GM12874 (cell line): ENCODE data around the gene HTR6.

ENCODE experiments used
- TF ChIP-seq, protein P1 (sequence below): IDR thresholded peaks from 2 replicates; pipeline ENCODE4 v1.5.1; 2011; ENCODE audit warnings: low read depth, mild to moderate bottlenecking, control low read depth, low read length, moderate library complexity; ENCODE audit not compliant: insufficient read depth

Gene HTR6

DNA sequence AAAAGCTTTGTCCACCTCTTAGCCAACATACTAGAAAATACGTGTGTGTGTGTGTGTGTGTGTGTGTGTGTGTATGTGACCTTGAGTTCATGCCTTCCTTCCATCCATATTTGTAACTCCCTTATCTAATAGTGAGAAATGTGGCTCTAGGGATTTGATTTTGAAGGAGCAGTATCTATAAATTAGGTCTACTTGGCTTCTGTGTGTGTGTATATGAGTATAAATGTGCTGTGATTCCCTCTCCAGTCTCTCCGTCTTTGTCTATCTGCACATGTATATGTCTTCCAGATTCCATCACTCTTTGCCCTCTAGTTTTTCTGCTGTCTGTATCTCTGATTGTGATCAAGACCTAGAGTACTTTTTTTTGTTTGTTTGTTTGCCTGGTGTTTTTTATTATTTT is 32.5 kb upstream of the HTR6 start:
- TF ChIP-seq, protein P1, sequence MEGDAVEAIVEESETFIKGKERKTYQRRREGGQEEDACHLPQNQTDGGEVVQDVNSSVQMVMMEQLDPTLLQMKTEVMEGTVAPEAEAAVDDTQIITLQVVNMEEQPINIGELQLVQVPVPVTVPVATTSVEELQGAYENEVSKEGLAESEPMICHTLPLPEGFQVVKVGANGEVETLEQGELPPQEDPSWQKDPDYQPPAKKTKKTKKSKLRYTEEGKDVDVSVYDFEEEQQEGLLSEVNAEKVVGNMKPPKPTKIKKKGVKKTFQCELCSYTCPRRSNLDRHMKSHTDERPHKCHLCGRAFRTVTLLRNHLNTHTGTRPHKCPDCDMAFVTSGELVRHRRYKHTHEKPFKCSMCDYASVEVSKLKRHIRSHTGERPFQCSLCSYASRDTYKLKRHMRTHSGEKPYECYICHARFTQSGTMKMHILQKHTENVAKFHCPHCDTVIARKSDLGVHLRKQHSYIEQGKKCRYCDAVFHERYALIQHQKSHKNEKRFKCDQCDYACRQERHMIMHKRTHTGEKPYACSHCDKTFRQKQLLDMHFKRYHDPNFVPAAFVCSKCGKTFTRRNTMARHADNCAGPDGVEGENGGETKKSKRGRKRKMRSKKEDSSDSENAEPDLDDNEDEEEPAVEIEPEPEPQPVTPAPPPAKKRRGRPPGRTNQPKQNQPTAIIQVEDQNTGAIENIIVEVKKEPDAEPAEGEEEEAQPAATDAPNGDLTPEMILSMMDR = no peak

GRCh38 chr1:19633106-19633505 is 31.6 kb upstream of the HTR6 start:
- TF ChIP-seq, protein P1 = no peak

DNA sequence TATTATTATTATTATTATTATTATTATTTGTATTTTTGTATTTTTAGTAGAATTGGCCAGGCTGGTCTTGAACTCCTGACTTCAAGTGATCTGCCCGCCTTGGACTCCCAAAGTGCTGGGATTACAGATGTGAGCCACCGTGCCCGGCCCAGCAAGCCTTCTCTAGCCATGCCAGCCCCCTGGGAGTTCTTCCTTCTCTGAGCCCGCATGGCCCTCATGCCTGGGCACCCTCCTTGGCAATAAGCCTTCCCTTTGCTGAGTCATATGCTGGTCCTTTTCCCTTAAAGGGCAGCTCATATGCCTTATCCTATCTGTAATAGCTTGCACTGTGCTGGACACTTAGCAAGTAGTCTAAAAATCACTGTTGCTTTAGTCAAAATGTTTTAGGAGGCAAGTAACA is 29.0 kb upstream of the HTR6 start:
- TF ChIP-seq, protein P1 = no peak

GRCh38 chr1:19636065-19636464 is 28.6 kb upstream of the HTR6 start:
- TF ChIP-seq, protein P1 = no peak

DNA sequence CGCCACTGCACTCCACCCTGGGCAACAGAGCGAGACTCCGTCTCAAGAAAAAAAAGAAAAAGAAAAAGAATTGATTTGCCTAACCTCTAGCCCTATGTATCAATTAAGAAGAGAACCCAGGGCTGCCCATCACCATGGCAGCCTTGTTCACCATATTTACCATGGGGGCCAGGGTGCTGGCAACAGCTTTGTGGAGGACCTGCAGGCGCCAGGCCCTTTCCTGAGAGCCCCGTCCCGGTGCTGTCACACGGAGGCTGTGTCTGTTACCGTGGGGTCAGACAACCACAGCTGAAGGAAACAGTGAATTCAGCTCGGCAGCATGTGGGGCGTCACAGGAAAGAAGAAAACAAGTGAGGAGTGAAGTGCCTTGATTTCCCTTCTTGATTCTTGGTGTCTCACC is 27.1 kb upstream of the HTR6 start:
- TF ChIP-seq, protein P1 = no peak

GRCh38 chr1:19639999-19640362 is 24.7 kb upstream of the HTR6 start:
- TF ChIP-seq, protein P1 = no peak

DNA sequence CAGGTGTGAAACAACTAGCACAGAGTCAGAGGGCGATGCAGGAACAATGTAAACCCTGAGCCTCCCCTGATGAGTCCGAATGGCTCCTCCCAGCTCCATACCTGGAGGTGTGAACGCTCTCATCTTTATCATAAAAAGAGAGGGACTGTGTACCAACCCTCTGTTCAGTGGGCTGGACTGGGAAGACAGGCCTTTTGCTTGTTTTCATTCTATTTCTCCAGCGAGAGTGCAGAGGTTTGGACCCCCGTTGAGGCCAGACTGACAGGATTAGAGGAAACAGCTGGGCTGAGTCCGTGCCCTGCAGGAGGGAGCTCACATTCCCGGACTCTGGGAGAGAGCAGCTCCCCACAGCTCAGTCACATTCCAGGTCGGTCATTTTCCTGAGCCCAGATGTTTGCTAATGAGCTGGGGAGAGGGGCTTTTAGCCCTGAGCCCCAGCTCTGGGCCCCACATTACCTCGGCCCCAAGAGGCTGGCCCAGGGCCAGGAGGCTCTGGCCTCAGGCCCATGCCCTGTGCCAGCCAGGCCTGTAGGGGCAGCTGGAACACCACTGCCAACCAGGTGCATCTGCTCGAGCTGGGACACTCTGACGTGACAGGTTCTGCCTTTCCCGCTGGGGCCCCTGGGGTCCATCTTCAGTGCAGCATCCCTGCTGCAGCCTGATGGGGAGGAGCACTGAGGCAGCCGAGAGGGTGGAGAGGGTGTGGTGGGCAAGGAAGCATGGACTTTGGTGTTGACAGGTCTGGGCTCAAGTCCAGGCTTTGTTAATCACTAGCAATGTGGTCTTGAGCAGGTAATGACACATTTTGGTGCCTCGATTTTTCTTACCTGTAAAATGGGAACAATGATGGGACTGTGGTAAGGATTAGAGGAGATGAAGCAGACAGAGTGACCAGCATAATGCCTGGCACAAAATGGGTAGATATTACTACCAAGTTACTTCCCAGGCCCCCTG is 24.0 kb upstream of the HTR6 start:
- TF ChIP-seq, protein P1 = no peak
